Activated naive CD8-positive, alpha-beta T cell (primary cell): ENCODE results near the gene LRRC49.
"Not testable (repeated sequence)": the region's sequence is repeated elsewhere in the genome, so short reads cannot be mapped to it uniquely, and the experiment has no call there.

ENCODE experiments used
- H3K27ac Mint-ChIP-seq: one replicate; pipeline ENCODE4 v1.8.0; 2021; ENCODE audit warnings: mixed read lengths
- H3K27me3 Mint-ChIP-seq: one replicate; pipeline ENCODE4 v1.8.0; 2021; ENCODE audit warnings: mixed read lengths
- H3K36me3 Mint-ChIP-seq: one replicate; pipeline ENCODE4 v1.8.0; 2021; ENCODE audit warnings: mixed read lengths
- H3K4me1 Mint-ChIP-seq: one replicate; pipeline ENCODE4 v1.8.0; 2021; ENCODE audit warnings: low read depth, mixed read lengths
- H3K4me3 Mint-ChIP-seq: one replicate; pipeline ENCODE4 v1.8.0; 2021; ENCODE audit warnings: mild to moderate bottlenecking, mixed read lengths
- H3K9me3 Mint-ChIP-seq: one replicate; pipeline ENCODE4 v1.8.0; 2021; ENCODE audit warnings: low read depth, mixed read lengths

LRRC49 gene

DNA sequence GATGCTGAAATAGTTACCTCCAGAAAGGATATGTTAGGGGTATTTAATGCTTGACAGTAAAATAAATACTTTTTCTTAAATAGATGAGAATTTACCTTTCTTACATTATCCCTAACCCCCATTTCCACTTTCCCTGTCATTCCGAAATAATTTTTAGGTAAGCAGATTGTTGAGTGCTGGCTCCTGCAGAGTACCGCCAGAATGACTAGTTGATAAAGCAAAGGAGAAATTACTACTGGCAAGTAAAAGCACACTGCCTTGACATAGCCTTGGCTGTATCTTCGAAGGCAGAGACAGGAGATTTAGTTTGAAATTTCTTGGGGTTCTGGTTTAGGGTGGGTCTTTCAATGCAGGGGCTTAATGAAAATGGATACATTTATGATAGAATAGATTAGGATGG lies 40.8 kb downstream of the LRRC49 start:
- H3K27ac Mint-ChIP-seq = no peak overlapping the region
- H3K27me3 Mint-ChIP-seq = peaks cover 13% of the 10 kb centered on the region
- no peak overlapping the region for H3K4me3 Mint-ChIP-seq
- no peaks in the 10 kb centered on the region for H3K9me3 Mint-ChIP-seq
- no peaks in the 10 kb centered on the region for H3K4me1 Mint-ChIP-seq
- no peaks in the 10 kb centered on the region for H3K36me3 Mint-ChIP-seq

DNA sequence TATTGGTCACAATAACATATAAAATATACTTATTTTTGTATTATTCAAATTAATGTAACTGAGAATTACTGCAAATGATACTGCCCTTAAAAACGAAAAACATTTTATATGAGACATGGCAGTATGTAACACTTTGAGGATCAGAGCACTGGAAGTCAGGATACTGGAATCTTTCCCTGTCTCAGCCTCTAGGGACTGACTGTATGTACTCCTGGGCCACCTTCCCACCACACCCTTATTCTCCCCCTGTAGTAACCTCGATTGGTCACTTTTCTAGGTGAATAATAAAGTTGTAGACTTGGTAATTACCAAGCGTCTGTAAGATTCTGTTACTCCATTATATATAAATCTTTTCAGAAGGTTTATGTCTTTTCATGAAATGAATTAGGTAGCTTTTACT lies 43.0 kb downstream of the LRRC49 start:
- Mint-ChIP-seq H3K27ac (no peak overlapping the region), H3K9me3 (no peaks in the 10 kb centered on the region), H3K36me3 (no peaks in the 10 kb centered on the region), H3K4me3 (no peak overlapping the region), H3K27me3 (peaks cover 4% of the 10 kb centered on the region), H3K4me1 (no peaks in the 10 kb centered on the region)

DNA sequence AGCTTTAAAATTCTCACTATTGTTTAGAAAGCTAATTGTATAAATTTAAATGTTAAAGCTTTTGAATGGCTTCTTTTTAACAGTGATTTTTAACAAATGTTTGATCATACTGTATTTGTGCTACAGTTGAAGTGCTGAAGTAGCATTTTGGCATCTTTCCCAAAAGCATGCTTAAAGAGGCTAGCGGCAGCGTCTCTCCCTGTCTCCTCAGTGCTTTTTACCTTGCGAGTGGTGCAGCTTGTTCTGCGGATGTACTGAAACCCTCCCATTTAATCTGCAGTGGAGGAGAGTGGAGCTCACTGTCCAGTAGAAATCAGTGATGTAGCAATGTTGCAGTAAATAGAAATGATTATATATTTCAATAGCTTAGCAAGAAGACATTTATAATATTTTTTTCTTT lies 43.7 kb downstream of the LRRC49 start:
- H3K27ac Mint-ChIP-seq = no peak overlapping the region
- no peak overlapping the region for H3K4me3 Mint-ChIP-seq
- peaks cover 2% of the 10 kb centered on the region for H3K27me3 Mint-ChIP-seq
- no peaks in the 10 kb centered on the region for H3K9me3 Mint-ChIP-seq
- no peaks in the 10 kb centered on the region for H3K4me1 Mint-ChIP-seq
- H3K36me3 Mint-ChIP-seq = no peaks in the 10 kb centered on the region

DNA sequence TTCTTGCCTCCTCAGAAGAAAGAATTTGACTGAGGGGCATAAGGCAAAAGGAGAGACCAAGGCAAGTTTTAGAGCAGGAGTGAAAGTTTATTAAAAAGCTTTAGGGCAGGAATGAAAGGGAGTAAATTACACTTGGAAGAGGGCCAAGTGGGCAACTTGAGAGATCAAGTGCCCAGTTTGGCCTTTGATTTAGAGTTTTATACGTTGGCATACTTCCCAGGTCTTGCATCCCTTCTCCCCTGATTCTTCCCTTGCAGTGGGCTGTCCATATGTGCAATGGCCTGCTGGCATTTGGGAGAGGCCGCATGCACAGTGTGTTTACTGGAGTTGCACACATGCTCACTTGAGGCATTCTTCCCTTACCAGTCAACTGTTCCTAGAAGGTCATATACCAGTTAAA lies 50.7 kb downstream of the LRRC49 start:
- H3K4me3 Mint-ChIP-seq, H3K27ac Mint-ChIP-seq, H3K36me3 Mint-ChIP-seq, H3K9me3 Mint-ChIP-seq, H3K4me1 Mint-ChIP-seq, H3K27me3 Mint-ChIP-seq: not testable (repeated sequence)

DNA sequence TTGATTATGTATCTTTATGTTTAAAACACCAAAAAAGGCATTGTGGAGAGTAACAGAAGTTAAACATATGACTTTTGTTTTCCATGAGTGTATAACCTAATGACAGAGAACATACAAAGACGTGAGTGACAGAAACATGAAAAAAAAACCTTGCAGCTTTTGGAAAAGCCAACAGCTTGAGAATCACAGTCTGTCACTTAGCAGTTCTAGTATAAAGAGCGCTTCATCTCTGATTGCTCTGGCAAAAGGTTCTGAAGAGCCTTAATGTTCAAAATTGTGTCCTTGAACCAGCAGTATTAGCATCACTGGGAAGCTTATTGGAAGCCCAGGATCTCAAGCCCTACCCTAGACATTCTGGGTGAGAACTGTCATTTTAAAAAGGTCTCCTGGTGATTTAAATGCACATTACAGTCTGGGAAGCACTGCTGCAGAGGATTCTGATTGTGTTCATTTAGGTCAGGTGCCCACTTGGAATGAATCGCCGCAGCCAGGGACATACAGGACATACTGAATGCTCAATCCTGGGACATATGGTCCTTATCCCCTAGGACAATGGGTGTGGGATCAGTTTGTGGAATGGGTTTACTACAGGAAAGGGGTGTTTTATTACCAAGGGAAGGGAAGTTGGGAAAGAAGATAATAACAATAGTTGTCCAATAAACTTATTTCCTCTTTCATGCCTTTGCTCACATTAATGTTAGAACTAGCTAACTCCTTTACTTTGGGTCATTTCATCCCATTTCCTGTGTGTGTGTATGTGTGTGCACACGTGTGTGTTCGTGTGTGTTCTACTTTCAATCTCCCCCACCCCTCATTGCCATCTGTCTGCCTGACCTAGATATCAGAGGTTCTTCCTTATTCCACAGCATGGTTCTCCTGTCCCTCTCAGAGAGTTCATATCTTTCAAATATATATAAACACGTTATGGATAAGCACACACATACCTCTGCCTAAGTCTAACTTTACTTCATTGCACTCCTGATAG lies 55.0 kb downstream of the LRRC49 start:
- peaks cover 4% of the 10 kb centered on the region for H3K27me3 Mint-ChIP-seq
- H3K4me1 Mint-ChIP-seq = no peaks in the 10 kb centered on the region
- H3K4me3 Mint-ChIP-seq = no peak overlapping the region
- H3K27ac Mint-ChIP-seq = no peak overlapping the region
- no peaks in the 10 kb centered on the region for H3K36me3 Mint-ChIP-seq
- peaks cover 19% of the 10 kb centered on the region for H3K9me3 Mint-ChIP-seq

DNA sequence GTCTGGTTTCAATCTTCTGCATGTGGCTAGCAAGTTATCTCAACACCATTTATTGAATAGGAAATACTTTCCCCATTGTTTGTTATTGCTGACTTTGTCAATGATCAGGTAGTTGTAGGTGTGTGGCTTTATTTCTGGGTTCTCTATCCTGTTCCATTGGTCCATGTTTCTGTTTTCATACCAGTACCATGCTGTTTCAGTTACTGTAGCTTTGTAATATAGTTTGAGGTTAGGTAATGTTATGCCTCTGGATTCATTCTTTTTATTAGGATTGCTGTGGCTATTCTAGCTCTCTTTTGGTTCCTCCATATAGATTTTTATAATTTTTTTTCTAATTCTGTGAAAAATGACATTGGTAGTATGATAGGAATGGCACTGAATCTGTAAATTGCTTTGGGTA lies 58.3 kb downstream of the LRRC49 start:
- H3K27ac Mint-ChIP-seq = no peak overlapping the region
- peaks cover 19% of the 10 kb centered on the region for H3K9me3 Mint-ChIP-seq
- H3K27me3 Mint-ChIP-seq = peaks cover 12% of the 10 kb centered on the region
- H3K36me3 Mint-ChIP-seq = no peaks in the 10 kb centered on the region
- no peaks in the 10 kb centered on the region for H3K4me1 Mint-ChIP-seq
- H3K4me3 Mint-ChIP-seq = no peak overlapping the region

DNA sequence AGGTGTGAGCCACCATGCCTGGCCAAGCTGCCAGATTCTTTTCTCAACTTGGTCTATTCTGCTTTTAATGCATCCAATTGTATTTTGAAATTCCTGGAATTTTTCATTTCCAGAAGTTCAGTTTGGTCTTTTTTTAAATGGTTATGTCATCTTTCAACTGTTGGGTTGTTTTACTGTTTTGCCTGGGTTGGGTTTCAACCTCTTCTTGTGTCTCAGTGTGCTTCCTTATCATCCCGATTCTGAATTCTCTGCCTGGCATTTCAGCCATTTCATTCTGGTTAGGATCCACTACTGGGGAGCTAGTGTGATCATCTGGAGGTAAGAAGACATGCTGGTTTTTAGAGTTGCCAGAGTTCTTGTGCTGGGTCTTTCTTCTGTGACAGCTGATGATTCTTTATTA lies 61.5 kb downstream of the LRRC49 start:
- Mint-ChIP-seq H3K36me3 (no peaks in the 10 kb centered on the region), H3K27ac (no peak overlapping the region), H3K4me1 (no peaks in the 10 kb centered on the region), H3K4me3 (no peak overlapping the region), H3K27me3 (peaks cover 18% of the 10 kb centered on the region), H3K9me3 (peaks cover 19% of the 10 kb centered on the region)

DNA sequence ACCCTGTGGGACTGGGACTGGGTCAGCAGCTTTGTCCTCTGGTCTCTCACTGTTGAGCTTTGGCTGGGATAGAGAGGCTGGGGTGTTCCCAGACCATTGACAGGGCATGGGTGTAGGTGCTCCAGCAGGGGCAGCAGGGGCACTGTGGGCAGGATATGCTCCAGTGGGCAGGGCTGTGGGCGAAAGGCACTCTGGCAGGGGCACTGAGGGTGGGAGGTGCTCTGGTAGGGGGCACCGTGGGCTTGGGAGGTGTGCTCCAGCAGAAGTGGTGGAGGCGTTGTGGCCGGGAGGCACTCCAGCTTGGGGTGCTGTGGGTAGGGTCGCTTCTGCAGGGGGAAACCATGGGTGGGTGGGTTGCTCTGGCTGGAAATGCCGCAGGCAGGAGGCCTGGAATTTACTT lies 62.1 kb downstream of the LRRC49 start:
- no peaks in the 10 kb centered on the region for H3K36me3 Mint-ChIP-seq
- H3K4me3 Mint-ChIP-seq = no peak overlapping the region
- peaks cover 18% of the 10 kb centered on the region for H3K27me3 Mint-ChIP-seq
- H3K27ac Mint-ChIP-seq = no peak overlapping the region
- H3K9me3 Mint-ChIP-seq = peaks cover 19% of the 10 kb centered on the region
- H3K4me1 Mint-ChIP-seq = no peaks in the 10 kb centered on the region

DNA sequence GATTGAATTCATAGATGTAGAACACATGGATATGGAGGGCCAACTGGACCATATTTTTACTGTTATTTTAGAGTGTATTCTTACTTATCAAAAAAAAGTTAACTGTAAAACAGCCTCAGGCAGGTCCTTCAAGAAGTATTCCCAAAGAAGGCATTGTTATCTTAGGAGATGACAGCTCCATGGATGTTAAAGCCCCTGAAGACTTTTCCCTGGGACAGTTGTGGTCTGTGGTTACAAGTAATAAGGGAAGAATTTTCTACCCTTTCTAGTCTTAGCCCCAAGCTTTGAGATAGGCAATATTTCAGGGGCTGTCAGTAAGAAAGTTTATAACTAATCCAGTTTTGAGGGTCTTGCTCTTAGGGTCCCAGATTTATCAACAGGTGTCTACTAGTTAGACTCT lies 62.5 kb downstream of the LRRC49 start:
- Mint-ChIP-seq H3K27me3 (peaks cover 18% of the 10 kb centered on the region), H3K4me3 (no peak overlapping the region), H3K36me3 (no peaks in the 10 kb centered on the region), H3K27ac (no peak overlapping the region), H3K4me1 (no peaks in the 10 kb centered on the region), H3K9me3 (peaks cover 16% of the 10 kb centered on the region)

DNA sequence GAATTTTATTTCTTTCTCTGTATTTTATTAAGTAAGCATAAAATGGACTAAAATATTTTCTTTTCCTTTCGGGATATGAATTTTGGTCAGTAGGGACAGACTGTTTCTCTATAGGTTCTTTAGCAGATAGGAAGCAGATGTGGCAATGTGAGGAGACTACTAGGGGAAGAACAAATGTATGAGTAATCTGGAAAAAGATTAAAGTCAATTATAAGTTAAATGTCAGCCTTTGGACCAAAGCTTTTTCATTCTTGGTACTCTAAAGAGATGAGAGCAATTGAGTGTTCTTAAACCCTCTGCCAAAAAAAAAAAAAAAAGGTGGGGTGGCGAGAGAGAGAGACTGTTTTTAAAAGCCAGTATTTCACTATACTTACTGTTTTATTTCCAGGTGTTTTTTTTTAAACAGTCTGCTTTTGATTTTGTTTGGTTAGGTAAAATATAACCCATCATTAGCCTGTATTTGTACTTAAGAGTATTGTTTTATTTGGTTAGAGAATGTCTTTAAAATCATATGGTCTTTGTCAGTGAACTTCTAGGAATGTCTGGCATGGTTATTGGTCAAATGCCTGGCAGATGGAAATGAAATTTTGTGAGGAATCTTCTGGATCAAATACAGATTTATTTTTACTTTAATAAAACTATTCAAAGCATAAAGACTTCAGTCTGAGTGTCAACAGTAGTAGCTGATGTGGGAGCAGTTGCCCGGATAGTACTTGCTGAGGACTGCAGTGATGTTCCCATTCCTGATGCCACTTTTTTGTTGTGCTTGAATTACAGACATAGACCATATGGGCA lies 63.8 kb downstream of the LRRC49 start:
- no peak overlapping the region for H3K27ac Mint-ChIP-seq
- H3K9me3 Mint-ChIP-seq = peaks cover 5% of the 10 kb centered on the region
- no peaks in the 10 kb centered on the region for H3K36me3 Mint-ChIP-seq
- peaks cover 20% of the 10 kb centered on the region for H3K27me3 Mint-ChIP-seq
- H3K4me3 Mint-ChIP-seq = no peak overlapping the region
- H3K4me1 Mint-ChIP-seq = no peaks in the 10 kb centered on the region

DNA sequence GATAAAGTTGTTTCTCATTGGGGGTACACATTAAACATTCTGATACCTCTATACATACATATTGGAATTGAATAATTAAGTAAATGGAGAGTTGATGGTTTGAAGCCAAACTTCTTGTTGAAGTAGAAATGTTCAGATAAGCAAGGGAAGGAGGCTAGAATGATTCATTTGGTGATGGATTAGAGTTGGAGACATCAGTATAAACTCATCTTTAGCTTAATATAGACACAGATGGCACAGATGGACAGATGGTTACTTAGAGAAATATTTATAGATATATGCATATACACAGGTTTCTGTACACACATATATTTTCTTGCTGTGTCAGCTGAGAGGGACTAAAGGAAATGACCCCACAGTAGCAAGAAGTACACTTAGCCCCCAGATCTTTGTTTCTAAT lies 69.5 kb downstream of the LRRC49 start:
- Mint-ChIP-seq H3K4me3 (no peak overlapping the region), H3K27me3 (peaks cover 12% of the 10 kb centered on the region), H3K36me3 (no peaks in the 10 kb centered on the region), H3K27ac (no peak overlapping the region), H3K9me3 (peaks cover 3% of the 10 kb centered on the region), H3K4me1 (no peaks in the 10 kb centered on the region)

DNA sequence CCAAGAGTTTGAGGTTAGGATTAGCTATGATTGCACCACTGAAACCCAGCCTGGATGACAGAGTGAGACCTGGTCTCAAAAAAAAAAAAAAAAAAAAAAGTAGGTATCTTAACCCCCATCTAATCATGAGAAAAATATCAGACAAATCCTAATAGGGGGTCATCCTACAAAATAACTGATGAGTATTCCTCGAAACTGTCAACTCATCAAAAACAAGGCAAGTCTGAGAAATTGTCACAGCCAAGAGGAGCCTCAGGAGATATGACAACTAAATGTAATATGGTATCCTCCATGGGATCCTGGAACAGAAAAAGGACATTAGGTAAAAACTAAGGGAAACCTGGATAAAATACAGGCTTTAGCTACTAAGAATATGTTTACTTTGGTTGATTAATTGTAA lies 70.6 kb downstream of the LRRC49 start:
- H3K27me3 Mint-ChIP-seq = peaks cover 7% of the 10 kb centered on the region
- H3K4me1 Mint-ChIP-seq = no peaks in the 10 kb centered on the region
- H3K36me3 Mint-ChIP-seq = no peaks in the 10 kb centered on the region
- no peak overlapping the region for H3K27ac Mint-ChIP-seq
- no peak overlapping the region for H3K4me3 Mint-ChIP-seq
- peaks cover 3% of the 10 kb centered on the region for H3K9me3 Mint-ChIP-seq

DNA sequence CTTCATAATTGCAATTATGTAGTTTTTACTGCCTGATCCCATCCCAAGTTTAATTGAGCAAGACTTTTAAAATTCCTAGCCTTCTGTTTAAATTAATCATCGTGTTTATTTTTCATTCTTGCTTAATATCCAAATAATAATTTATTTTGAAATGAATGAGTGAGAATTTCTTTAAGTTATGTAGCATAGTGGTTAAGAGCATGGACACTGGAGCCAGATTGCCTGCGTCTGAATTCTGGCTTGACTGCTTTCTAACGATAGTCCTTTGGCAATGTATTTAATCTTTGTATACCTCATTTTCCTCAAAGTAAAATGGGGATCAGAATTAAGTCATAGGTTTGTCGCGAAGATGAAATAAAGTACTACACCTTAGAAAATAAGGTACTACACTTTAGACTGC lies 71.4 kb downstream of the LRRC49 start:
- Mint-ChIP-seq H3K9me3 (peaks cover 3% of the 10 kb centered on the region), H3K27me3 (peaks cover 6% of the 10 kb centered on the region), H3K4me1 (no peaks in the 10 kb centered on the region), H3K4me3 (no peak overlapping the region), H3K27ac (no peak overlapping the region), H3K36me3 (no peaks in the 10 kb centered on the region)

DNA sequence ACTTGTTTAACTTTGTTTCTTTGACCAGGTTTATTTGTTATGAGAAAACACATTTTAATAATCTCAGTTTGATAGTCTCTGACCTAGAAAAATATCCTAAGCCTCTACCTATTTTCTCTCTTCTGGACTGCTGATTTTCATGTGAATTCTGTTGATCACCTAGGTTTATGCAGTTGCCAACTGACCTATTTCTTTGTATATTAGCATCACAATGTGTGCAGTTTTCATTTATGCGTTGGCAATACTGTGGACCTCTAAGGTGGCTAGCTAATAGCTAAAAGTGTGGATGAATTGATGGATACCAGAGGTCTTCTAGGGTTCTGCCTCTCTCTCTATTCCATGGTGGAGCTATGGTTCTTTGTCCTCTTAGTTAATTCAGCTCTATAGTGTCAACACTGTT lies 72.1 kb downstream of the LRRC49 start:
- H3K4me1 Mint-ChIP-seq = no peaks in the 10 kb centered on the region
- H3K27me3 Mint-ChIP-seq = peaks cover 6% of the 10 kb centered on the region
- H3K9me3 Mint-ChIP-seq = peaks cover 3% of the 10 kb centered on the region
- H3K36me3 Mint-ChIP-seq = no peaks in the 10 kb centered on the region
- H3K4me3 Mint-ChIP-seq = no peak overlapping the region
- H3K27ac Mint-ChIP-seq = no peak overlapping the region

DNA sequence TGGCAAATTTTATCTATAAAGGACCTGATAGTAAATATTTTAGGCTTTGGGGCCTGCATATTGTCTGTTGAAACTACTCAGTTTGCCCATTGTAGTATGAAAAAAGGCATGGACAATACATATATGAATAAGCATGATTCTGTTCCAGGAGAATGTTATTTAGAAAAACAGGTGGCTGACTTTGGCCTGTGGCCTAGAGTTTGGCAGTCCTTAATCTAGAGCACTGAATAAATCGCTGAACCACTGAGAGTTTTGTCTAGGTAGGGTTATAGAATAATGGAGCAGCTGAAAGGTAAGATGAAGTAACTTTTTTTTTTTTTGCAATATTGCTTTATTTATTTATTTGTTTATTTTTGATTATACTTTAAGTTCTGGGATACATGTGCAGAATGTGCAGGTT lies 75.0 kb downstream of the LRRC49 start:
- H3K4me3 Mint-ChIP-seq = no peak overlapping the region
- no peaks in the 10 kb centered on the region for H3K4me1 Mint-ChIP-seq
- no peaks in the 10 kb centered on the region for H3K36me3 Mint-ChIP-seq
- no peaks in the 10 kb centered on the region for H3K27me3 Mint-ChIP-seq
- H3K9me3 Mint-ChIP-seq = no peaks in the 10 kb centered on the region
- no peak overlapping the region for H3K27ac Mint-ChIP-seq
